BE2C (cell line): Measurements from ENCODE around the gene ARHGAP23.

Experiments used
- DNase-seq: peaks from one replicate; pipeline ENCODE4 v3.0.0-alpha.2; 2020
- H3K27me3 ChIP-seq: fragments of 250-450 bp; sonication (Bioruptor Pico); 2 replicates; pipeline ENCODE4 v1.5.1; 2020; ENCODE audit warnings: mild to moderate bottlenecking
- H3K36me3 ChIP-seq: fragments of 250-450 bp; sonication (Bioruptor Pico); 2 replicates; pipeline ENCODE4 v1.5.1; 2020; ENCODE audit warnings: mild to moderate bottlenecking
- H3K4me1 ChIP-seq: fragments of 250-450 bp; sonication (Bioruptor Pico); 2 replicates; pipeline ENCODE4 v1.5.1; 2020
- H3K4me3 ChIP-seq: 2 replicates; pipeline ENCODE4 v1.5.1; 2011; ENCODE audit warnings: low read depth, low read length
- H3K9me3 ChIP-seq: fragments of 250-450 bp; sonication (Bioruptor Pico); 2 replicates; pipeline ENCODE4 v1.5.1; 2020
- TF ChIP-seq, protein P1 (sequence below): IDR thresholded peaks from 2 replicates; pipeline ENCODE4 v1.5.1; 2012; ENCODE audit warnings: mild to moderate bottlenecking, low read depth, low read length

Gene ARHGAP23

DNA sequence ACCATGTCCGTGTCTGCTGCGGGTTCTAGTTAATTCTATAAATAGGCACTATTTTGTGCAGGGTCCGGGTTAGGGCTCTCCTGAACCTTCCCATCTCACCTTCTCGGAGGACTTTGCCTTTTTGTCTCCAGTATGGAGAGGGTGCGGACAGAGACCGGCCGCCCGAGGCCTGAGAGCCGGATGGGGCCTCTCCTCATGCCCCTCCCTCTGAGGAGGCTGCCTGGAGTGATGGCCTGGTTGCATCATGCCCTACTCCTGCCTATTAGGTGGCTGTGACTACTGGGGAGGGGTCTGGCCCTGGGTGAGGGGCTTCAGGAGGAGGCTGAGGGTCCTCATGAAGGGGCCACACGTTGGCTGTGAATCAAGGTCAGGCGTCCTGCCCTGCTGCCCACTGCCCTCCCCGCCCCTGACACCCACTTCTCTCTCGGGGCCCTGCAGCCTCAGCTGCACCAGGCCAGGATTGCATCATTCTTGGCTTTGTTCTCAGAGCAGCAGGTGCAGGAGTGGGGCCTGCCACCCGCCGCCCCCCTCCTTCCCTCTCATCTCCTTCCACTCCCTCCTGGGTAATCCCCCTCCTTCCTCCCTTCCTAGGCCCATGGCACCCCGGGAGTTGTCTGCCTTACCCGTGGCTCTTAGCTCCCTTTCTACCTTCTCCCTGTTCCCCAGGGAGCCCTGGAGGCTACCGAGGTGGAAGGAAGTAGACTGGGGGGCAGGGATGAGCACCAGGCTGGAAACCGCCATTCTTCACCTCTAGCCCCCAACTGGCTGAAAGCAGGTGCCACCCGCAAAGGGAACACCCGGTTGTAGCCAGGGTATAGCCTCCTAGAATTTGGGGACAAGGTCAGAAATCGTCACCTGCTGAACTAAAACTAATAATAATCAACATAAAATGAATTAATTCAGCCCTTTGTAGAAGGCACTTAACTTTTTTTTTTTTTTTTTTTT, 12.7 kb upstream of the ARHGAP23 start:
- TF ChIP-seq, protein P1, sequence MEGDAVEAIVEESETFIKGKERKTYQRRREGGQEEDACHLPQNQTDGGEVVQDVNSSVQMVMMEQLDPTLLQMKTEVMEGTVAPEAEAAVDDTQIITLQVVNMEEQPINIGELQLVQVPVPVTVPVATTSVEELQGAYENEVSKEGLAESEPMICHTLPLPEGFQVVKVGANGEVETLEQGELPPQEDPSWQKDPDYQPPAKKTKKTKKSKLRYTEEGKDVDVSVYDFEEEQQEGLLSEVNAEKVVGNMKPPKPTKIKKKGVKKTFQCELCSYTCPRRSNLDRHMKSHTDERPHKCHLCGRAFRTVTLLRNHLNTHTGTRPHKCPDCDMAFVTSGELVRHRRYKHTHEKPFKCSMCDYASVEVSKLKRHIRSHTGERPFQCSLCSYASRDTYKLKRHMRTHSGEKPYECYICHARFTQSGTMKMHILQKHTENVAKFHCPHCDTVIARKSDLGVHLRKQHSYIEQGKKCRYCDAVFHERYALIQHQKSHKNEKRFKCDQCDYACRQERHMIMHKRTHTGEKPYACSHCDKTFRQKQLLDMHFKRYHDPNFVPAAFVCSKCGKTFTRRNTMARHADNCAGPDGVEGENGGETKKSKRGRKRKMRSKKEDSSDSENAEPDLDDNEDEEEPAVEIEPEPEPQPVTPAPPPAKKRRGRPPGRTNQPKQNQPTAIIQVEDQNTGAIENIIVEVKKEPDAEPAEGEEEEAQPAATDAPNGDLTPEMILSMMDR: no peak
- Histone ChIP-seq H3K4me3 (peak overlapping the region; percentile 38), H3K4me1 (peaks cover 25% of the 10 kb centered on the region), H3K27me3 (no peaks in the 10 kb centered on the region), H3K36me3 (no peaks in the 10 kb centered on the region), H3K9me3 (no peaks in the 10 kb centered on the region)
- peak; percentile 84 for DNase-seq

DNA sequence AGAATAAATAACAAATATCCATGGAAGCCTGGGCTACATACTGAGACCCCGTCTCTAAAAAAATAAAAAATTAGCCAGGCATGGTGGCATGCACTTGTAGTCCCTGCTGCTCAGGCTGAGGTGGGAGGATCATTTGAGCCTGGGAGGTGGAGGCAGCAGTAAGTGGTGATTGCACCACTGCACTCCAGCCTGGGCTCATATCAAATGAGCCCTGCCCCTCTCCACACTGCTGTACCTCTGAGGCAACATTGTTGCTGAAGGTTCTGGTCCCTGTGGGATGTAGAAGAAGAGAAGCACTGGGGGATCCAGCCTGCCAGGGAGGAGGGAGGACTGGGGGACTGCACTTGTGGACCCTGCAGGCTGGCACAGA, 11.4 kb upstream of the ARHGAP23 start:
- DNase-seq: no peak
- H3K9me3 ChIP-seq: no peaks in the 10 kb centered on the region
- peaks cover 37% of the 10 kb centered on the region for H3K4me1 ChIP-seq
- no peaks in the 10 kb centered on the region for H3K27me3 ChIP-seq
- H3K4me3 ChIP-seq: no peak overlapping the region
- no peaks in the 10 kb centered on the region for H3K36me3 ChIP-seq
- TF ChIP-seq, protein P1: no peak

DNA sequence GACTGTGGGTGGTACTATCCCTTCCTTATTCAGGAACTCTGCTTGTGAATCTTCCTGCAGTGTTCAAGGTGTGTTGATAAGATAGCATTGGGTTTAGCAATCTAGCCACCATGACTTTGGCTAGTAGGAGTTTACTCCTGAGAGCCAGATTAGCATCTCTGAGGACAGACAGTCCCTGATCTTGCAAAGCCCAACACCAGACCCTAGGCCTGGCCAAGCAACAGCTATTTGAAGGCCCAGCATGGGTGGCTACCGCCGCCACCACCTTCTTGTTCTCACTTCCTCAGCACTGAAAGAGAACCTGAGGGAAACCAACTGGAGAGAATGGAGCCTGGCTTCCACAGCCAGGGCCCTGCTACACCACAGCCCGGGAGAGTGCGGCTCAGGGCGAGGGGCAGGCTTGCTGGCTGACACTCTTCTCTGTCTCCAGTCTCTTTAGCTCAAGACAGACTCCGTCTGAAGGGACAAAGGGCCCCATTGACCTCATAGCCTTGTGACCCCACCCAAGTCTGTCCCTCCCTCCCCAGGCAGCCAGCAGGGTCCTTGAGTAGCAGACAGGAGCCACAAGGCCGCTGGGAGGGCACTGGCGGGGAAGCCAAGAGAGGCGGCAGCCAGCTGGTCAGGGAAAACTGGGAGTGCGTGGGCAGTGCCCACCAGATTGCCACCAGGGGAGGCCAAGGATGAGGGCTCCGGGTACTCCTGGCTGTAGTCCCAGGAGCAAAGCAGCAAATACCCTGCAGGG, 10.9 kb upstream of the ARHGAP23 start:
- Histone ChIP-seq H3K27me3 (no peaks in the 10 kb centered on the region), H3K4me3 (no peak overlapping the region), H3K9me3 (no peaks in the 10 kb centered on the region), H3K36me3 (no peaks in the 10 kb centered on the region), H3K4me1 (peaks cover 37% of the 10 kb centered on the region)
- TF ChIP-seq, protein P1: no peak
- no peak for DNase-seq

DNA sequence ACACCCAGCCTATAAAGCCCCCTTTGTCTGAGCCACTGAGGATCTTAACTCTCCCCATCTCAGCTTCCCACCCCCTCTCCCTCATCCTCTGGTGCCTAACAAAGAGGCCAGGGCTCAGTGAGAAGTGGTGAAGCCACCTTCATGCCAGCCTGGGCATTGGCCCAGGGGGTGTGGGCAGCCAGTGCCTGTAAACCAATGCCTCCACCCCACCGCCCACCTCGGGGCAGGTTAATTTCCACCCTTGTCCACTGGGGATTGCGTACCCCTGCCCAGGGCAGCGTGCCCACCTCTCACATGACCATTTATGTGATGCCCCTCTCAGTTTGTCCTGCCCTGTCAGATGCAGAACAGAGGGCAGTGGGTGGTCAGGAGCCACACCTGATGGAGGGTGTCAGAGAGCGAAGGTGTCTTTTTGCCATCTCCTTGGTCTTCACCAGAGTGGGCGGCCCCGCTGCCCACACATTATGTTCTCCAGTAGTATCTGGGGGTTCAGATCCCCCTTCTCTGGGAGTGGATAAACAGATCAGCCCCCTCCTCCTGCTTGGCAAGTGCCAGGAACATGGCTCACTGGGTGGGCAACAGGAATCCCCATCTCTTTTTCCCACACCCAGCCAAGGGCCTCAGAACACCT, 10.1 kb upstream of the ARHGAP23 start:
- no peaks in the 10 kb centered on the region for H3K9me3 ChIP-seq
- no peak for DNase-seq
- H3K4me1 ChIP-seq: peaks cover 37% of the 10 kb centered on the region
- H3K27me3 ChIP-seq: no peaks in the 10 kb centered on the region
- TF ChIP-seq, protein P1: no peak
- no peaks in the 10 kb centered on the region for H3K36me3 ChIP-seq
- H3K4me3 ChIP-seq: no peak overlapping the region

DNA sequence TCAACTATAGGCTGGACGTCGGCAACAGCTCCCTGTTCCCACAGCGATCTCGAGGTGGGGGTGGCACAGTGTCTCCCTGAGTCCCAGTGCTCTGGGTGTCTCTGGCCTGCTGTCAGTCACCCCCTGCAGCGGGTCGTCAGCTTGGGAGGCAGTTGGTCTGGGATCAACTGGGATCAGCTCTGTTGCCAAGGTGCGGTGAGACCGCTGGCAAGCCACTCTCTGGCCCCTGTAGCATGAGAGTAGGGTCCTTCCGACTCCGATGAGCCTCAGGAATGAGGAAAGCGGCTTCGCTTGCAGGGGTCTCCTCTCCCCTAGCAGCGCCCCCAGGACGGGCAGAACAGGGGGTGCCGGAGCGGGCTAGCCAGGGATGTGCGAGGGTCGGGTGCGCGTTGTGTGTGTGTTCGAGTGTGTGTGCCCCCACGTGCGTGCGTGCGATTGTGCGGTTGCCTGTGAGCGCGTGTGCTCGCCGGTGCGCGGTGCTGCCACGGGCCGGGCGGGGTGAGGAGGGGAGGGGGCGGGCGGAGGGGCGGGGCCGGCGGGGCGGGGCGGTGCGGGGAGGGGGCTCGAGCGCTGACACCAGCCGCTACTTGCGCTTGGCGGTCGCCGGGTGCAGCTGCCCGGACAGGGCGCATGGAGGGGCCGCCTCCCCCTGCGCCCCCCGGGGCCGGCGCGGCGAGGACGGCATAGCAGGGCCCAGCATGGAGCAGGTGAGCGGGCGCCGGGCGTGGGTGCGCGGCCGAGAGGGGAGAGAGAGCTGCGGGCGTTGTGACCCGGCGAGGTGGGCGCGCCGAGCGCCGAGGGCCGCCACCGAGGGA, 9.4 kb upstream of the ARHGAP23 start:
- peaks cover 37% of the 10 kb centered on the region for H3K4me1 ChIP-seq
- H3K36me3 ChIP-seq: no peaks in the 10 kb centered on the region
- DNase-seq: peak; percentile 45
- H3K4me3 ChIP-seq: peak overlapping the region; percentile 48
- TF ChIP-seq, protein P1: no peak
- H3K9me3 ChIP-seq: no peaks in the 10 kb centered on the region
- H3K27me3 ChIP-seq: no peaks in the 10 kb centered on the region
